Stomach (tissue), 4 donors: ENCODE measurements around the gene GRIP1.

Experiments
- CTCF ChIP-seq, 7 experiments: fragments of 450-650 bp in 4 of 7; fragments of 200-600 bp in 3 of 7; sonication (generic) in 3 of 7; IDR thresholded peaks; one replicate each; pipeline ENCODE4 v1.5.1; 2016 to 2019; ENCODE audit warnings: antibody characterized with exemption in 7 of 7, control low read depth in 2 of 7, mild to moderate bottlenecking in 1 of 7
- EP300 ChIP-seq: sonication (generic); formaldehyde crosslinking; IDR thresholded peaks from one replicate; pipeline ENCODE4 v1.6.1; 2017; ENCODE audit warnings: antibody characterized with exemption
- POLR2A ChIP-seq, 4 donors: fragments of 450-650 bp; IDR thresholded peaks; one replicate each; pipeline ENCODE4 v1.6.1; 2016; ENCODE audit warnings: antibody characterized with exemption in 4 of 4, control low read depth in 2 of 4, mild to moderate bottlenecking in 1 of 4, moderate library complexity in 1 of 4

- TF ChIP-seq POLR2A (IDR thresholded peaks at IDR 0.05) (no peak), CTCF (IDR thresholded peaks at IDR 0.05) (no peak), EP300 (no peak)
Measured at GRCh38 chr12:66430106-66430505, 248.8 kb downstream of the GRIP1 start.
